ENCODE results near the gene PRKAG2.

DNA sequence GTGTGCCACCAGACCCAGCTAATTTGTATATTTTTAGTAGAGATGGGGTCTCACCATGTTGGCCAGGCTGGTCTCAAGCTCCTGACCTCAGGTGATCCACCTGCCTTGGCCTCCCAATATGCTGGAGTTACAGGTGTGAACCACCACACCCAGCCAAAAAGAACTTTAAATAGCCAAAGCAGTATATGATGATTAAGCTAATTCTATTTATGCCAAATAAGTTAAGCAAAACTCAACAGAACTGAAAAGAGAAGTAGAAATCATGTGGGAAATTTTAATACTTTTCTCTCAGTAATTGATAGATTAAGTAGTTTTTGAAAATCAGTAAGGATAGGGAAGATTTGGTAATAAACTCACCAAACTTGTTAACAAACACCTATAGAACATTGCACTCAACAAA is 332.7 kb downstream of the PRKAG2 start:
- TF ChIP-seq, protein P1, sequence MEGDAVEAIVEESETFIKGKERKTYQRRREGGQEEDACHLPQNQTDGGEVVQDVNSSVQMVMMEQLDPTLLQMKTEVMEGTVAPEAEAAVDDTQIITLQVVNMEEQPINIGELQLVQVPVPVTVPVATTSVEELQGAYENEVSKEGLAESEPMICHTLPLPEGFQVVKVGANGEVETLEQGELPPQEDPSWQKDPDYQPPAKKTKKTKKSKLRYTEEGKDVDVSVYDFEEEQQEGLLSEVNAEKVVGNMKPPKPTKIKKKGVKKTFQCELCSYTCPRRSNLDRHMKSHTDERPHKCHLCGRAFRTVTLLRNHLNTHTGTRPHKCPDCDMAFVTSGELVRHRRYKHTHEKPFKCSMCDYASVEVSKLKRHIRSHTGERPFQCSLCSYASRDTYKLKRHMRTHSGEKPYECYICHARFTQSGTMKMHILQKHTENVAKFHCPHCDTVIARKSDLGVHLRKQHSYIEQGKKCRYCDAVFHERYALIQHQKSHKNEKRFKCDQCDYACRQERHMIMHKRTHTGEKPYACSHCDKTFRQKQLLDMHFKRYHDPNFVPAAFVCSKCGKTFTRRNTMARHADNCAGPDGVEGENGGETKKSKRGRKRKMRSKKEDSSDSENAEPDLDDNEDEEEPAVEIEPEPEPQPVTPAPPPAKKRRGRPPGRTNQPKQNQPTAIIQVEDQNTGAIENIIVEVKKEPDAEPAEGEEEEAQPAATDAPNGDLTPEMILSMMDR (conservative IDR thresholded peaks at IDR 0.05; ENCODE audit: low read length): no peak
- TF ChIP-seq EZH2phosphoT487 (IDR thresholded peaks at IDR 0.05; ENCODE audit: borderline replicate concordance): no peak
